ENCODE measurements around the gene C19orf38.

- TF ChIP-seq CTCF (conservative IDR thresholded peaks at IDR 0.05; ENCODE audit: low read length) = no peak
- no peak for TF ChIP-seq EZH2phosphoT487 (IDR thresholded peaks at IDR 0.05; ENCODE audit: borderline replicate concordance, low read depth, low read length)
Observed at GRCh38 chr19:10866495-10866894, 18.3 kb downstream of the C19orf38 start.

Measured in OCI-LY7 (cell line).